HG02973 (cell line): ENCODE results near the gene ATP11A.

Experiments
- ATAC-seq: cut with Tn5 transposase; IDR thresholded peaks from one replicate; pipeline ENCODE4 v1.9.1; 2021; ENCODE audit warnings: moderate library complexity; ENCODE audit not compliant: unreplicated experiment

ATP11A gene

DNA sequence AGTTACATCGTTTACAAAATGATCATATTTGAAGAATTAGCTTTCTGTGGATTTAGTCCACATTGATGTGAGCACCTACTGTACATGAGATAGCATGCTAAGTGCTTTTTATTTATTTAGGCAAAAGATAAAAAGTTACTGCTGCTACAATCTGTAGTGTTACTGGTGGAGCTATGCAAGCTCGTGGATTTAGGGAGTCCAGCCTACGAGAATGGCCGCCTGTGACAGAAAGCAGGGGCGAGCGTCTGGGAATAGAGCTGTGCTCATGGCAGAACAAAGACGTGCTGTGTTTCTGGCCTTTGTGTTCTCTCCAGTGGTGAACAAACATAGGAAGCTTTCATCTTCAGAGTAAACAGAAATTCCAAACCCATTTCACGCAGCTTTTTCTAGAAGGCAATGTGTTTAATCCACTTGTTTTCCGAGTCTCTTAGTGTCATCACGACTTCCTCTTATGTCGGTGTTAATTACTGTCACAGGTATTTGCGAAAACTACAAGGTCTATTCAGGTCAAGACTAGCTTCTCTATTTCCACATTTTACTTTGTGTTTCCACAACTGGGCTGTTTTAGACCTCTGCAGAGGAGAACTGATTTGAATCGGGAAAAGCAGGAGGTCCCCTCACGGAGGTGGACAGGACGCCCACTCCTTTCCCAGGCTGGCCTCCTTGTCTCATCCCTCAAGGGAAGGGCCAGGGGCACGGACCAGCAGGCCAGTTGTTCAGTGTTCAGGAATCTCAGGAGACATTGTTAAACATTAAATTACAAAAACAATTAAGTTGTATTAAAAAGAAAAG, 67.3 kb downstream of the ATP11A start:
- ATAC-seq, result no peak

DNA sequence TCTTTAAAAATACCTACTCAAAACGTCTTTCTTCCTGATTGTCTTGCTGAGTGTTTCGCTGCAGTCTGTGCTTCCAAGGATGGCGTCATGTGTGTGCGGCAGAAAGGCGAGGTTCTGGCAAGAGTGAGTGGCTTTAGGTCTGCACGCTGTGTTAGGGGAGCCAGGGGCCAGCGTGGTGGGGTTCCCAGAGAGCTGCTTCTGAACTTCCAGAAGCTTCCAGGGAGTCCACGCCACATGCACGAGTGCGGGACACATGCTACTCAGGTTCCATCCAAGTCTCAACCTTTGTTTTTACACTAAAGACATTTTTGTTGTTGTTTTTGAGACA, 67.9 kb downstream of the ATP11A start:
- no peak for ATAC-seq

DNA sequence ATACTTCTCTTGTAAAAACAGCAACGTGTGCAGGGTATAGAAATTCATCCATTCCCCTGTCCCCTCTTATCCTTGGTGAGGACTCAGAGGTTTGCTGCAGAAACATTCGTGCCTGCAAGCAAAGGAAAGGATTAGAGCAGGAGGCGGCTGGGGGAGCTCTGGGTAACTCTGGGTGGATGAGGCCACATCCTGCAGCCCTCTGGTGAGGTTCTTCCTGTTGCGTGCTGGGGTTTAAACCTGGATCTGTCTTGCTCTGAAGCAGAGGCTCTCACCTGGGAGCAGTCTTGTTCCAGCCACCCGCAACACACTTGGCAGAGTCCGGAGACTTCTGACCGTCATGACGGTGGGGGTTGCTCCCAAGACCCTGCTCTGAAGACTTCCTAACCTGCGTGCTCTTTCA, 69.2 kb downstream of the ATP11A start:
- ATAC-seq, result no peak

DNA sequence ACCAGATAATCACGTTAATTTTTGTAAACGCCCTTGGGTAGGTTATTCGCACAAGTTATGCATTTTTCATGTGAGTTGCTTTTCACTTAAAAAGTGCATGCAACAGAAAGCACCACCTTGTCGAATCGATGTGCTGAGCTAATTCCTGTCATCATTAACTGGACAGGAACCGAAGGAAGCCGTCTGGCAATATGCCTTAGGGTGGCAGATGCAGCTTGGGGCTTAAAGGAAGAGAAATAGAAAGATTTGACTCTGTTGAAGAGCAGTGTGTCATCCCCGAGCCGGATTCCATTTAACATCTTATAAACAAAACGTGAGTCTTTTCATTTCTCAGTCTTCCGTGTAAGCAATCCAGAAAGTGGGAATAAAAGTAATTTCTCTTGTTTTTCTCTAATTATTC, 70.0 kb downstream of the ATP11A start:
- ATAC-seq, result no peak

DNA sequence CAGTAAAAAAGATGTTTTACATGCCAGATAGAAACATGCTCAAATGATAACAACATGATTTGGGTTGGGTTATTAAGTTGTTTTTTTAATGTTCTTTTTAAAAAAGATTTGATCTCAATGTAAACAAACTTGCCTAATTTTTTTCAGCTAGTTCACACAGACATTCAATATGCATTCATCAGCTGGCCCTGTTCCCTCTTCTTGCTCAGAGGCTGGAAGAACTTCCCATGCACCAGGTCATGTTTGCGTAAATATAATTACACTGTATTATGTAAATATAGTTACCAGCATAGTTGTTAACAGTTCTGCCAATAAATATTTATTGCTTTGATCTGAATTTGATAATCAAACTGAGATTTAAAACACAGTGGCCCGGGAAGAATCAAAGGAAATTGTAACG, 70.6 kb downstream of the ATP11A start:
- ATAC-seq, result no peak

DNA sequence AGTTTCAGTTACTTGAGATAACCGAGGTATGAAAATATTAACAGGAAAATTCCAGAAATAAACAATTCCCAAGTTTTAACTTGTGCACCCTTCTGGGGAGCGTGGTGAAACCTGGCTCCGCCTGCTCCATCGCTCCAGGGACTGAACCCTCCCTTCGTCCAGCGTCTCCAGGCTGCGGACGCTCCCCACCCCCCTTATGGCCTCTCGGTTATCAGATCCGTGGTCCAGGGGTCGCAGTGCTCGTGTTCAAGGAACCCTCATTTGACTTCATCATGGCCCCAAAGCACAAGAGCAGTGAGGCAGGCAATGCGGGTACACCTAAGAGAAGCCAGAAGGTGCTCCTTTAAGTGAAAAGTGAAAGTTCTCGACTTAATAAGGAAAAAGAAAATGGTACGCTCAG, 71.1 kb downstream of the ATP11A start:
- no peak for ATAC-seq

DNA sequence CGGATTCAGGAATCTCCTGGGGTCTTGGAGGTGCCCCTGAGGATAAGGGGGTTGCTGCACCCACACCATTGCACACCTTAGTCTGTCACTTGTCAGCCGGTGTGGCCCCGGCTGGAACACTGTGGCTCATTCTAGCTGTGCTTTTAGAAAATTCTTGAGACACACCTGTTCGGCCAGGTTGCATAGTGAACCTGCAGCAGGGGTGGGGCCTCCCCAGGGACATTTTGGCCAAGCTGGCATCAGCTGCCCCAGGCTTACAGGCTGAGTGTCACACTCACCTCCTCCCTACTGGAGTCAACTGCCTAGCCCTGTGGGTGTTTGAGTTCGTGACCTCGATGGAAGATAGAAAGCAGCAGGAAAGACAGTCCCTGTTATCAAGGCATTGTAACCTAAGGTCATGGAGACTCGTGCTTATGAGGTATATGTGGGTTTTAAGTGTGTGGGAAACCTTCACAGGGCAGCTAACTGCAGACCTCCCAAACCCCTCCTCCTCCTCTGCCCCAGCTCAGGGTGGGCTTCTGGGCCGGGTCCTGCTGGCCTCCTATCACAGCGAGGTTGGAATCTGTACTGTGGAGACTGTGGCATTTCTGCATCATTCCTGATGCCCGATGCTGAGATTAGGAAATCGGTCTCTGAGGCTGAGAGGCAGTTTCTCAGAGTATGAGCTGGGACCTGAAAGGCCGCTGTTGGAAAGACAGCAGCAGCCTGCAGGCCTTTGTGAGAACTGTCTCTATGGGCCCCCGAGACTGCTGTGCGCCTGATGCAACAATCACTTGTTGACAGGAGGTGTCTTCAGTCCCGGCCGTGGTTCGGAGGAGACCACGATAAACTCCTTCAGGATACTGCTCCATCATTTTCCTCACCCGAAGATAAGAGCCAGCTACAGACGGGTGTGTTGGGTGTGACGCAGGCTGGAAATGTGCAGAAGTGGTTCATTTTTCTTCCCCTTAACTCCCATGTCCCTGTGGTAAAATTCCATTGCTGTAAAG, 72.2 kb downstream of the ATP11A start:
- ATAC-seq, result no peak

DNA sequence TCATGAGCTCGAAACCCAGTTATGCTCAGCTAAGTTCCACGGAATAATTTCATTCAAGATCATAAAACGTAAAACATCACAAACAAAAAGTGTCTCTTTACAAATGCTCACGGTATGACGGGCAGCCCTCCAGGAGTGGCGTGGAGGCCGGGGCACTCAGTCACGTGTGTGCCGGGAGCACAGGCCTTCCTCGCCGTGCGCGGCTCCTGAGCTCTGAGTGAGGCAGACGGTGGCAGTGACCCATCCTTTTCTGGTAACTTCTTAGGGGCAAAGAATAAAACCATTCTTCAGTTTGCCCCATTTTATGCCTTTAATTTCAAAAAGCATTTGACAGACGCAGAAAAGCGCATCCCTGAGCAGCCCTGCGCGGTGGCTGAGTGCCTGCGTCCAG, 72.8 kb downstream of the ATP11A start:
- no peak for ATAC-seq

DNA sequence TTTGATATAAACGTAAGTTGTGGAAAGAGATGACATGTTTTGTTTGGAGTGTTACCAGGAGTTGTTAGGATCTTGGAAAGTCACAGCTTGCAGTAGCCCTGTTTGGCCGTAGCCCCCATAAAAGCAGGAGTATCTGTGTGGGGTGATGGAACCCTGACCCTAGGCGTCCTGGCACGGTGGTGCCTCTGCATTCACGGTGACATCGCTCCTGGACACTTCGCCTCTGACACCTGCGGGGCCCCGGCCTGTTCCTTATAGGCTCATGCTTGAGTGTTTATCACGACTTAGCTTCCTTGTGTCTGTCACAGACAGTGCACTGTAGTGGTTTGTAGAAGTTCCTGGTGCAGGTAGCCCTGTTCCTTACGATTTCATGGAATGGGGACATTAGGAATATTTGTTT, 74.2 kb downstream of the ATP11A start:
- ATAC-seq, result no peak

DNA sequence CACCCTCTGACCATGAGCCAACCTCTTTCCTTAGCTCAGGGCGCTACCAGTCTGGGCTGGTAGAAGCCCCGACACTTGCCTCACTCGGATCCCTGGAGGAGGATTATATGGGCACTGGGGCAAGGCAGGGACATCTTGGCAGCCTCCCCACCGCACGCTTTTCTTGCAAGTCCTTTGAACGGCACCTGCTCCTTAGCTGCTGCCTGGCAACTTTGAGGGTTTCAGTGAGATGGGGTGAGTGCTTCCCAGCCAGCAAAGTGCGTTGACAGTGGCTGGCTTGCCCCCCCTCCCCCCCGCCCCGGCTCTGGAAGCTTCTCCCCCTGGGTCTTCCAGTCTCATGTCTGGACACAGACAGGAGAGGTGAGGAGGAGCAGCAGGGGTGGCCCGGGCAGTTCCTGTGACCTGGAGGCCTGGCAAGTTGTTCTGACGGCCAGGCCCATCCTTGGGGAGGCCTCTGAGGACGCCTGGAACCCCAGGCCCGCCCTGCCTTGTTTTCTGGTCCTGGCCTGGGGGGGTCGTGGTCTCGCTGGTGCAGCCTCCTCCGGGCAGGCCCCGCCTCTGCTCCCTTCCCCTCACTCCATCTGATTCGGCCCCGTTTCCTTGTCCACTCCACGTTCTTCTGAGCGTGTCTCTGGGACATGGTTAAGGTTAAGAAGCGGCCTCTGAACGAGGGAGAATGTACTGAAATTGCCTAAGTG, 75.2 kb downstream of the ATP11A start:
- no peak for ATAC-seq

DNA sequence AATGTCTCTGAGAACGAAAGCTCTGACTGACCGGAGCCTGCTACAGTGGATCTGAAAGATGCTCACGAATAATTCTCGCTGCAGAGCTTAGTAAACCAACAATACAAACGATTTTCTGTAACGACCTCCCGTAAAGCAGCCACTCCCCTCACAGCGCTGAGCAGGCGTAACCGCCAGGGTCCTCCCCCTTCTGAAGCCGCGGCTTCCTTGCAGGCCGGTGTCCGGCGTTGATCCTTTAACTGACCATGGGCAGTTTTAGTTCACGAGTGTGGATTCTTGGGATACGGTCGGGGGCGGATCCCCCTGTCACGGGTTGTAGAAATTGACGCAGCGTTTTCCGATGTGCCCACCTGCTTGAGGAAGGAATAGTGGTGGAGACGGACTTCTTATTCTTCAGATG, 75.9 kb downstream of the ATP11A start:
- ATAC-seq, result no peak

DNA sequence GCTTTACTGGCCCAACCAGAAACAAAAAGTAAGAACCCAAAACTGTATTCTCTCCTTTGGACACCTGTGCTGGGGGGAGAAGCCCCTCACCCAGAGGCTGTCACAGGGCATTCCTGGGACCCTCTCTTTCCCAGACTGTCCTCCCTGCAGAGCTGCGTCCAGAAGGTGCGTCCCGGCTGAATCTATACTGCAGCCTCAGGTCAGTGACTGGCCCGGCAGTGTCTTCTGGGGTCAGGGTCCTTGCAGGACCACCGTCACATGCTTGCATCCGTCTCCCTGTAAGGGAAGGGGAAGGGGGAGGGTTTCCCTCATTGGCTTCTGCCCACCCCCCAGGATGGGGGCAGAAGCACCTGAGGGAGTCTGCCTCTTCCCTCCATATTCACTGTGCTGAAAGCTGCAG, 76.5 kb downstream of the ATP11A start:
- no peak for ATAC-seq

DNA sequence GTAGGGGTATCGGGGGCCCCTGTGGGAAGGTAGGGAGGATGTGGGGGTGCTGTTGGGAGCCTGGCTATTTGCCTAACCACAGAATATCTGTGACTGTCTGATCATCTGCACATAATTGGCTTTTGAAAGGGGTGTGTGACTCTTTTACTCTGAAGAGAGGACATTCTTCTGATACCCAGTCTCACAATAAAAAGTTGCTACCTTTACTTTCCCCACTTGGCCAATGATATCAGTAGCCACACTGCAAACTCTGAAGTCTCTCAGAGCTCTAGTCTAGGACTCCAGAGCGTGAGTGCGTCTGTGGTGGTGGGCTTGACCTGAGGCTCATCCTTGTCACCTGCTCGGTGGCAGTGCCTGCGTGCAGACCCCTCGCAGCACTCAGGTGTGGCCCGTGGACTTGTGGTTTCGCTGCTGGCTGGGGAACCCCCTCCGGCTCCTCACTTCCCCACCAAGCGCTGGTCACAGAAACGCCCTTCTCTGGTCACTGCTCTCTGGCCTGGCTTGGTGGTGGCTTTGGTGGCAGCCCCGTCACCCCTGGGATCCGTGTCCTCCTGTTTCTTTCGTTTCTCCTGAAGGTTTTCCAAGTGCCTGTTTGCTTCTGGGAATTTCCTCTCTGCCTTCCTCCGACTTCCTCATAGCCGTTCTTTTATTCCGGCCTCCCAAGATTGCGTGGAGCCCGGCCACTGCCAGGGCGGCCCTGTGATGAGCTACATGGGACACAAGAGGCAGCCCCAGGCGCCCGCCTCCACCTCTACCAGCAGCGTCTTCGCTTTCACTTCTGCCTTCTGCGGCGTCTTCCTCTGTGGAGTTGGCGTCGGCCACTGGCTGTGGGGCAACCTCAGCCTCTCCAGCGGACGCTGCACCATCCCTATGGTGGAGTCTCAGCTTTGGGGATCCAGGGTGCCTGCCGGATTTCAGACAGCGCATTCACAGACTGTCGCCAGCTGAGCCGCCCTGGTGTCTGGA, 78.0 kb downstream of the ATP11A start:
- no peak for ATAC-seq

DNA sequence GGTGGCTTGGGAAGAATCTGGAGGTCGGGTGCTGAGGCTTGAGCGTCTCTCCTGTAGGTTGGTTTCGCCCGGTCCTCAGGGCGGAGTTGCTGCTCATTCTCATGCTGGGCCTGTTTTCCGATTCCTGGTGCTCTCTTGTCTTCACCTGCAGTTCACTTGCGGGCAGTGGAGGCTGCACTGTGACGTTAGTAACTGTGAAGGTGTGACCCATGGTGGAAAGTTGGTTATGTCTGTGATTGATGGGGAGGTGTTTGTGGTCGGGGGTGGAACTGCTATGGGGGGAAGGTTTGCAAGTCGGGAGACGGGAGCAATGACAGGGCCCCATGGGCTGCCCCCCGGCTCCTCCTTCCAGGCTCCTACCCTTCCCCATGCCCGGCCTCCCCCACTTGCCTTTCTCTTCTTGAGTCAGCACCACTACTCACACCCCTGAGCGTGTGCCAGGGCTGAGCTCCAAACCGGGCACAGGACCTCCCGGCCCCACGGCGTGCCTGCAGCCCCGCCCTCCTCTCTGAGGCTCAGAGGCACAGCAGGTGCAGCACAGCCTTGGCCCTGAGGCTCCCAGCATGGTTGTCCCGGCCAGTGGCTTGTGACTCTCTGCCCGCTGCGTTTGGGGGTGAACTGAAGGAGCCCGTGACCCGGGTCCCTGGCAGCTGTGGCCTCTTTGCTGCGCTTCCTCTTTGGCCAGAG, 79.1 kb downstream of the ATP11A start:
- no peak for ATAC-seq

DNA sequence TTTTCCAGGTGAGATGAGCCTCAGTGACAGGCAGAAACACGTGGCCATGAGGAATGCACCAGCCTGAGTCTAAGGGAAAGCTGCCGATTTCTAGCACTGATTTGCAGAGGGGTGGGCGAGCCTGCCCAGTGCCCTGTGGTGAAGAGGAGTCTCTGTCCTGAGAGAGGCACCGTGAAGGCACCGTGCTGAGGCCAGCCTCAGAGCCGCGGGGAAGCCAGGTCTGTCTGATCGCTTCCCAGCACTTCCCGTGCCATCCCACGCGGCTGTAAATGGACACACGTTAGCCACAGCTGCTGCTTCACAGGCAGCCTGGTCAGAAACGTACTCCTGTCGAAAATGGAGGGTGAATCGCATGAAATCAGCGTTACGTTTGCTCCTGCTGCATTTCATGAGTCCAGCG, 79.8 kb downstream of the ATP11A start:
- no peak for ATAC-seq

DNA sequence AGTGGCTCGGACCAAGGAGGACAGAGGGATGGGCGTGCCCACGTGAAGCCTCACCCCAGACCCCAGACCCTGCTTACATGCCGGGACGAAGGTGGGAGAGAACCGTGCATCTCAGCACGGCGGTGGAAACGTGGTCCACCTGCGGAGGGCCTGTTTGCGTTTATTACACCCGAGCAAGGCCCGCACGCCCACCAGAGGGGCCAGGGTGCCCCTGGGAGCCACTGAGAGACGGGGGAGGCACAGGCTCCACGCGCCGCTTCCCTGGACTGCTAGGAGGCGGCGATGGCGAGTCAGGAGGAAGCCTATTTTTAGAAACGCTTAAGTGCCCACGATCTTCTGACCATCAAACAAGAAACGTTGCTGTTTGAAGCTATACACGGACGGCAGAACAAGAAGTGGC, 80.7 kb downstream of the ATP11A start:
- ATAC-seq, result no peak

DNA sequence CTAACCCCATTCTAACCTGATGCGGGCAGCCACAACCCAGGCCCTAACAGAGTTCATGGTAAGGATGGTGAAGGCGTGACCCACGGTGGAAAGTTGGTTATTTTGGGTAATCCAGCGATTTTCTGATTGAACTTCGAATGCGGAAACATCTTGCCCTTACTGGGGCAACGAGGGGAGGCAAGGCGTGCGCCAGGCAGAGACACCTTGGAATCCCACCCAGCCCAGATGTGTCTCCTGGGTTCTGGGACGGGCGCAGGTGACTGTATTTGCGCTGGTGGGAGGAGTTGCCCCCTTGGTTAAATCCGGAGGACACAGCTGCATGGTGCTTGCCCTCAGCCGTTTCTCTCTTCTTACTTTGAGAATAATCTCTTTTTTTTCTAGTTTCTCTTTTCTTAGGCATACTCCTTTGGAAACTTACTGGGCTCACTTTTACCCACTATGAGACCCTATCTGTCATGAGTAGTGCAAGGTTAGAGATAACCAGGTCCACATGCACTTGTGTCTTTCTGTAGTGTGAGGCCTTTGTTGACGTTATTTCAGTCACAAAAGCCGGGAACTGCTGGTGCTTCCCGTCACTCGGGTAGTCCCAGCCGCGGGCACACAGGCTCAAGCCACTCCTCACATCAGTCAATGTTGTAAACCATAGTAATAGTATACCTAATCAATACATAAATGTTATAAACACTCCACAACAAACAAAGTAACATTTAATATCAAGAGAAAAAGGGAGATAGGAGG, 81.5 kb downstream of the ATP11A start:
- ATAC-seq, result no peak

DNA sequence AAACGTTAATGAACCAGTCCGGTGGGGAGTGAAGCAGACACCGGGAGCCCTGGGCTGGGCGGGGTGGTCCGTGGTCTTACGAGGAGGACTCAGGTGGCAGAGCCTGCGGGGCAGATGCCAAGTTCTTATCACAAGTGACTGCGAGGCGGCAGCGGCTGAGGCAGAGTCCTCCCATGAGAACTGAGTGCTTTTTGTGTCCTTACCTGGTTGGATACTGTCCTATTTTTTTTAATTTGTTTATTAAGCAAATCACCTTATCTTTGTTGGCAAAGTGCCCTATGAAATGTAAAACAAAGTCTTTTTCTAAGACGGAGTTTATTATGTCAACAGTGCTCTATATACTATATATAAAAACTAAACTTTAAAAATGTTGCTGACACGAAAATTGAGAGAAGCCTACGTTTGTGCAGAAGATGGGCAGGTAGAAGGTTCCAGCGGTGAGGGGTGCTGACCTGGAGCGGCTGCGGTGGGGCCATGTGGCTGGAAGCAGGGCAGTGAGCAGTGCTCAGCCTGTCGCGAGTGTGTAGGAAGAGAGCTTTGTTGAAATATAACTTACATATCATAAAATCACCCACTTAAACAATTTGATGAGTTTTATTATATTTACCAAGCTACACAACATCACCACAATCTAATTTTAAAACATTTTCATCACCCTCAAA, 82.2 kb downstream of the ATP11A start:
- no peak for ATAC-seq

DNA sequence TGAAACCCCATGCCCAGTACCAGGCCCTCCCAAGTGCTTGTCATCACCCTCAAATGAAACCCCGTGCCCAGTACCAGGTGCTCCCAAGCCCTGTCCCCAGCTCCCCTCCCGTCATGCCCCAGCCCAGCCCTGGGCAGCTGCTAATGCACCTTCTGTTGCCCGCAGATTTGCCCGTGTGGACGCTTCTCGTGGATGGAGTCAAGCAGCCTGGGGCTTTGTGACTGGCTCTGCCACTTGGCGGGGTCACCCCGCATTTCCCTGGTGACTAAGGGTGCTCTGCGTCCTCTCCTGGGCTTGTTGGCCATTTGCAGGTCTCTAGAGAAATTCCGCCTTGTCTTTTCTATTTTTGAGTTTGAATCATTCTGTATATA, 82.7 kb downstream of the ATP11A start:
- ATAC-seq, result no peak
